Measurements from ENCODE around the gene SLC22A17. TPM values are rescaled to one million over a fixed set of nuclear protein-coding genes. Genes with fewer than 3 reads are reported as not detected.
A peak's percentile ranks its signal among the peaks of the same experiment; 100 is the strongest.

SLC22A17 gene
- total and polyA plus RNA-seq, 2 of the 13 experiments (the other 11 are each of a cell fraction or from before 2014, with no cell fraction given): 0.95 to 1.1 TPM

- TF ChIP-seq, protein P1, sequence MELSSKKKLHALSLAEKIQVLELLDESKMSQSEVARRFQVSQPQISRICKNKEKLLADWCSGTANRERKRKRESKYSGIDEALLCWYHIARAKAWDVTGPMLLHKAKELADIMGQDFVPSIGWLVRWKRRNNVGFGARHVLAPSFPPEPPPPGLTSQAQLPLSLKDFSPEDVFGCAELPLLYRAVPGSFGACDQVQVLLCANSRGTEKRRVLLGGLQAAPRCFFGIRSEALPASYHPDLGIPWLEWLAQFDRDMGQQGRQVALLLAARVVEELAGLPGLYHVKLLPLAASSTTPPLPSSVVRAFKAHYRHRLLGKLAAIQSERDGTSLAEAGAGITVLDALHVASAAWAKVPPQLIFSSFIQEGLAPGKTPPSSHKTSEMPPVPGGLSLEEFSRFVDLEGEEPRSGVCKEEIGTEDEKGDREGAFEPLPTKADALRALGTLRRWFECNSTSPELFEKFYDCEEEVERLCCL (CRISPR knock-in tag; IDR thresholded peaks at IDR 0.05; ENCODE audit: borderline replicate concordance): 0 out of 2 replicates have a peak, but pooled peaks have one; percentile 40
- TF ChIP-seq ZNF180 (CRISPR knock-in tag; IDR thresholded peaks at IDR 0.05; ENCODE audit: borderline replicate concordance, low read depth): no peak
- no peak for TF ChIP-seq HNF4G (IDR thresholded peaks at IDR 0.05; ENCODE audit: borderline replicate concordance, low read depth, low read length)
- no peak for TF ChIP-seq HNF4G (CRISPR knock-in tag; IDR thresholded peaks at IDR 0.05; ENCODE audit: borderline replicate concordance, low read depth)
- TF ChIP-seq ZFP36L1 (CRISPR knock-in tag; IDR thresholded peaks at IDR 0.05): 0 out of 2 replicates have a peak, but pooled peaks have one; percentile 2
- 0 out of 2 replicates have a peak, but pooled peaks have one; percentile 31 for TF ChIP-seq MAF1 (CRISPR knock-in tag; IDR thresholded peaks at IDR 0.05; ENCODE audit: borderline replicate concordance)
- no peak for TF ChIP-seq ZNF570 (CRISPR knock-in tag; IDR thresholded peaks at IDR 0.05; ENCODE audit: borderline replicate concordance)
- TF ChIP-seq AGO1 (IDR thresholded peaks at IDR 0.05; ENCODE audit: low read depth, low read length, poor library complexity, severe bottlenecking): no peak
- TF ChIP-seq, protein P2, sequence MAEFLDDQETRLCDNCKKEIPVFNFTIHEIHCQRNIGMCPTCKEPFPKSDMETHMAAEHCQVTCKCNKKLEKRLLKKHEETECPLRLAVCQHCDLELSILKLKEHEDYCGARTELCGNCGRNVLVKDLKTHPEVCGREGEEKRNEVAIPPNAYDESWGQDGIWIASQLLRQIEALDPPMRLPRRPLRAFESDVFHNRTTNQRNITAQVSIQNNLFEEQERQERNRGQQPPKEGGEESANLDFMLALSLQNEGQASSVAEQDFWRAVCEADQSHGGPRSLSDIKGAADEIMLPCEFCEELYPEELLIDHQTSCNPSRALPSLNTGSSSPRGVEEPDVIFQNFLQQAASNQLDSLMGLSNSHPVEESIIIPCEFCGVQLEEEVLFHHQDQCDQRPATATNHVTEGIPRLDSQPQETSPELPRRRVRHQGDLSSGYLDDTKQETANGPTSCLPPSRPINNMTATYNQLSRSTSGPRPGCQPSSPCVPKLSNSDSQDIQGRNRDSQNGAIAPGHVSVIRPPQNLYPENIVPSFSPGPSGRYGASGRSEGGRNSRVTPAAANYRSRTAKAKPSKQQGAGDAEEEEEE (CRISPR knock-in tag; IDR thresholded peaks at IDR 0.05; ENCODE audit: borderline replicate concordance): peak; percentile 38; the same call in 1 of the 2 replicates
- TF ChIP-seq, protein P3, sequence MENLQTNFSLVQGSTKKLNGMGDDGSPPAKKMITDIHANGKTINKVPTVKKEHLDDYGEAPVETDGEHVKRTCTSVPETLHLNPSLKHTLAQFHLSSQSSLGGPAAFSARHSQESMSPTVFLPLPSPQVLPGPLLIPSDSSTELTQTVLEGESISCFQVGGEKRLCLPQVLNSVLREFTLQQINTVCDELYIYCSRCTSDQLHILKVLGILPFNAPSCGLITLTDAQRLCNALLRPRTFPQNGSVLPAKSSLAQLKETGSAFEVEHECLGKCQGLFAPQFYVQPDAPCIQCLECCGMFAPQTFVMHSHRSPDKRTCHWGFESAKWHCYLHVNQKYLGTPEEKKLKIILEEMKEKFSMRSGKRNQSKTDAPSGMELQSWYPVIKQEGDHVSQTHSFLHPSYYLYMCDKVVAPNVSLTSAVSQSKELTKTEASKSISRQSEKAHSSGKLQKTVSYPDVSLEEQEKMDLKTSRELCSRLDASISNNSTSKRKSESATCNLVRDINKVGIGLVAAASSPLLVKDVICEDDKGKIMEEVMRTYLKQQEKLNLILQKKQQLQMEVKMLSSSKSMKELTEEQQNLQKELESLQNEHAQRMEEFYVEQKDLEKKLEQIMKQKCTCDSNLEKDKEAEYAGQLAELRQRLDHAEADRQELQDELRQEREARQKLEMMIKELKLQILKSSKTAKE (CRISPR knock-in tag; IDR thresholded peaks at IDR 0.05; ENCODE audit: borderline replicate concordance): no peak
- TF ChIP-seq, protein P4, sequence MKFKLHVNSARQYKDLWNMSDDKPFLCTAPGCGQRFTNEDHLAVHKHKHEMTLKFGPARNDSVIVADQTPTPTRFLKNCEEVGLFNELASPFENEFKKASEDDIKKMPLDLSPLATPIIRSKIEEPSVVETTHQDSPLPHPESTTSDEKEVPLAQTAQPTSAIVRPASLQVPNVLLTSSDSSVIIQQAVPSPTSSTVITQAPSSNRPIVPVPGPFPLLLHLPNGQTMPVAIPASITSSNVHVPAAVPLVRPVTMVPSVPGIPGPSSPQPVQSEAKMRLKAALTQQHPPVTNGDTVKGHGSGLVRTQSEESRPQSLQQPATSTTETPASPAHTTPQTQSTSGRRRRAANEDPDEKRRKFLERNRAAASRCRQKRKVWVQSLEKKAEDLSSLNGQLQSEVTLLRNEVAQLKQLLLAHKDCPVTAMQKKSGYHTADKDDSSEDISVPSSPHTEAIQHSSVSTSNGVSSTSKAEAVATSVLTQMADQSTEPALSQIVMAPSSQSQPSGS (CRISPR knock-in tag; IDR thresholded peaks at IDR 0.05): no peak
- TF ChIP-seq GFI1 (CRISPR knock-in tag; IDR thresholded peaks at IDR 0.05; ENCODE audit: borderline replicate concordance): no peak
- no peak for TF ChIP-seq ZMYM3 (CRISPR knock-in tag; IDR thresholded peaks at IDR 0.05)
- TF ChIP-seq ZNF510 (CRISPR knock-in tag; IDR thresholded peaks at IDR 0.05; ENCODE audit: low read depth): no peak
- TF ChIP-seq NFYB (CRISPR knock-in tag; IDR thresholded peaks at IDR 0.05): no peak
- TF ChIP-seq ZNF33B (CRISPR knock-in tag; IDR thresholded peaks at IDR 0.05): no peak
- no peak for TF ChIP-seq CENPBD1 (CRISPR knock-in tag; IDR thresholded peaks at IDR 0.05; ENCODE audit: borderline replicate concordance, low read depth)
- no peak for TF ChIP-seq ZNF781 (CRISPR knock-in tag; IDR thresholded peaks at IDR 0.05; ENCODE audit: borderline replicate concordance, not compliant biosample characterization)
- no peak for TF ChIP-seq RXRB (CRISPR knock-in tag; IDR thresholded peaks at IDR 0.05; ENCODE audit: borderline replicate concordance)
- no peak for TF ChIP-seq REPIN1 (CRISPR knock-in tag; IDR thresholded peaks at IDR 0.05; ENCODE audit: borderline replicate concordance, low read depth)
Observed at GRCh38 chr14:23299986-23300686, 52.6 kb downstream of the SLC22A17 start (continued).
